Mesenchymal stem cell (in vitro differentiated cells and primary cell): ENCODE results near the gene TEAD1.

ENCODE experiments used
- DNase-seq: peaks from one replicate; pipeline ENCODE4 v3.0.0-alpha.2; 2013
- H2AFZ ChIP-seq: one replicate; pipeline ENCODE4 v1.6.1; 2013; ENCODE audit warnings: low read depth, mild to moderate bottlenecking, control low read depth, inconsistent platforms, low read length, moderate library complexity
- H2AK5ac ChIP-seq: 2 replicates; pipeline ENCODE4 v1.6.1; 2013; ENCODE audit warnings: low read length, moderate library complexity, mild to moderate bottlenecking, inconsistent platforms; ENCODE audit not compliant: severe bottlenecking
- H2BK120ac ChIP-seq: one replicate; pipeline ENCODE4 v1.6.1; 2013; ENCODE audit warnings: low read depth, mild to moderate bottlenecking, inconsistent platforms, low read length, moderate library complexity
- H2BK12ac ChIP-seq, 2 experiments: one replicate each; pipeline ENCODE4 v1.6.1; 2013; ENCODE audit warnings: inconsistent platforms in 2 of 2, low read length in 2 of 2, mild to moderate bottlenecking in 2 of 2, moderate library complexity in 2 of 2, control low read depth in 1 of 2
- H2BK15ac ChIP-seq: one replicate; pipeline ENCODE4 v1.6.1; 2013; ENCODE audit warnings: mild to moderate bottlenecking, low read depth, inconsistent platforms; ENCODE audit not compliant: poor library complexity, severe bottlenecking
- H2BK5ac ChIP-seq: 2 replicates; pipeline ENCODE4 v1.6.1; 2013; ENCODE audit warnings: low read depth, mild to moderate bottlenecking, low read length, control low read depth, inconsistent platforms; ENCODE audit not compliant: poor library complexity, severe bottlenecking
- H3K14ac ChIP-seq, 2 experiments: one replicate each; pipeline ENCODE4 v1.6.1; 2013; ENCODE audit warnings: inconsistent platforms in 2 of 2, low read length in 2 of 2, control low read depth in 1 of 2, mild to moderate bottlenecking in 1 of 2, moderate library complexity in 1 of 2
- H3K18ac ChIP-seq, 2 experiments: one replicate each; pipeline ENCODE4 v1.6.1; 2013; ENCODE audit warnings: inconsistent platforms in 2 of 2, low read length in 2 of 2, control low read depth in 1 of 2, low read depth in 1 of 2, mild to moderate bottlenecking in 1 of 2
- H3K23ac ChIP-seq, 2 experiments: one replicate each; pipeline ENCODE4 v1.6.1; 2013; ENCODE audit warnings: inconsistent platforms in 2 of 2, low read length in 2 of 2, mild to moderate bottlenecking in 2 of 2, moderate library complexity in 2 of 2, control low read depth in 1 of 2
- H3K27ac ChIP-seq: 2 replicates; pipeline ENCODE4 v1.5.1; 2013; ENCODE audit warnings: mild to moderate bottlenecking, moderate library complexity, low read length, control low read depth, inconsistent platforms; ENCODE audit not compliant: poor library complexity, severe bottlenecking
- H3K27me3 ChIP-seq, 2 experiments: 2 replicates each; pipeline versions ENCODE4 v1.6.1 to v1.7.0; 2013; ENCODE audit warnings: low read length in 2 of 2, mild to moderate bottlenecking in 2 of 2, moderate library complexity in 2 of 2, control low read depth in 1 of 2, inconsistent platforms in 1 of 2; ENCODE audit not compliant: control insufficient read depth in 1 of 2, insufficient read depth in 1 of 2
- H3K36me3 ChIP-seq, 2 experiments: 2 replicates each; pipeline versions ENCODE4 v1.6.1 to v1.7.0; 2013; ENCODE audit warnings: low read length in 2 of 2, control low read depth in 1 of 2, inconsistent platforms in 1 of 2, low read depth in 1 of 2, mild to moderate bottlenecking in 1 of 2; ENCODE audit not compliant: insufficient read depth in 2 of 2, control insufficient read depth in 1 of 2
- H3K4ac ChIP-seq, 2 experiments: one replicate each; pipeline ENCODE4 v1.6.1; 2013; ENCODE audit warnings: inconsistent platforms in 2 of 2, low read length in 2 of 2, mild to moderate bottlenecking in 2 of 2, moderate library complexity in 2 of 2, control low read depth in 1 of 2, low read depth in 1 of 2
- H3K4me1 ChIP-seq: 2 replicates; pipeline ENCODE4 v1.6.1; 2013; ENCODE audit warnings: low read depth, low read length, control low read depth; ENCODE audit not compliant: control insufficient read depth, insufficient read depth
- H3K4me2 ChIP-seq: 2 replicates; pipeline ENCODE4 v1.6.1; 2013; ENCODE audit warnings: low read length, mild to moderate bottlenecking, inconsistent platforms; ENCODE audit not compliant: poor library complexity, severe bottlenecking
- H3K4me3 ChIP-seq, 2 experiments: 2 replicates each; pipeline versions ENCODE4 v1.5.1 to v1.7.0; 2013; ENCODE audit warnings: low read length in 2 of 2, mild to moderate bottlenecking in 2 of 2, control low read depth in 1 of 2, low read depth in 1 of 2; ENCODE audit not compliant: insufficient read depth in 1 of 2
- H3K79me1 ChIP-seq: replicated peaks from 2 replicates; pipeline ENCODE4 v1.6.1; 2013; ENCODE audit warnings: mild to moderate bottlenecking, control low read depth, low read length, inconsistent platforms; ENCODE audit not compliant: poor library complexity, severe bottlenecking
- H3K9ac ChIP-seq: 2 replicates; pipeline ENCODE4 v1.7.0; 2013; ENCODE audit warnings: mild to moderate bottlenecking, low read length, moderate library complexity
- H3K9me3 ChIP-seq: 2 replicates; pipeline ENCODE4 v1.7.0; 2013; ENCODE audit warnings: mild to moderate bottlenecking, low read length; ENCODE audit not compliant: control insufficient read depth
- H4K8ac ChIP-seq: one replicate; pipeline ENCODE4 v1.6.1; 2013; ENCODE audit warnings: inconsistent platforms, mild to moderate bottlenecking, low read length, moderate library complexity
- H4K91ac ChIP-seq: one replicate; pipeline ENCODE4 v1.6.1; 2013; ENCODE audit warnings: mild to moderate bottlenecking, low read length, inconsistent platforms
- WGBS: methylation state at CpG from one replicate; pipeline ENCODE4 v1.1.7; 2013; ENCODE audit warnings: mixed read lengths; 5-methylcytosine and 5-hydroxymethylcytosine counted together

The TEAD1 gene

GRCh38 chr11:12792590-12792989, 118.4 kb downstream of the TEAD1 start:
- Histone ChIP-seq H2BK120ac (no peak overlapping the region), H3K18ac (no peak overlapping the region), H3K23ac (no peak overlapping the region), H4K8ac (no peak overlapping the region), H2AFZ (no peak overlapping the region), H3K9me3 (no peaks in the 10 kb centered on the region), H3K27me3 (no peaks in the 10 kb centered on the region), H3K9ac (no peak overlapping the region), H3K27ac (no peak overlapping the region), H2BK15ac (no peak overlapping the region), H2BK12ac (no peak overlapping the region), H3K4ac (no peak overlapping the region), H2AK5ac (no peak overlapping the region), H2BK5ac (no peak overlapping the region), H3K4me3 (no peak overlapping the region), H3K36me3 (peaks cover 4 to 24% of the 10 kb centered on the region in 2 experiments), H3K4me1 (peaks cover 12% of the 10 kb centered on the region), H3K79me1 (peaks cover 24% of the 10 kb centered on the region), H3K4me2 (no peak overlapping the region), H3K14ac (no peak overlapping the region), H4K91ac (no peak overlapping the region)
- 100% methylated on average over 2 of the region's 2 CpGs for WGBS
- no peak for DNase-seq

DNA sequence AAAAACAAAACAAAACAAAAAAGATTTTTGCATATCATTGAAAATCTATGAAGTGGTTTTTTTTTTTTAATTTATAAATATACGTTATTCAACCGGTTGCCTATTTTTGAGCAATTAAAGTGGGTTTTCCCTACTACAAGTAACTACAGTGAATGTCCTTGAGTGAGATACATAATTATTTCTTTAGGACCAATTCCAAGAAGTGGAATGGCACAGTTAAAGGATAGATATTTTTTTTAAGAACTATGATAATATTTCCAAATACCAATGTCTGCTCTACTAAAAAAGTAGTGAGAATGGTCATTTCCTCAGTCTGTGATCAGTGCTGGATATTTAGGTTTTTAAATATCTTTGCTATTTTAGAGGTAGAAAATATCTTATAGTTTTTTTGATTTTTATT, 118.8 kb downstream of the TEAD1 start:
- Histone ChIP-seq H3K27me3 (no peaks in the 10 kb centered on the region), H3K4me3 (no peak overlapping the region), H4K91ac (no peak overlapping the region), H3K4ac (no peak overlapping the region), H2AK5ac (no peak overlapping the region), H2BK120ac (no peak overlapping the region), H3K18ac (no peak overlapping the region), H3K36me3 (peaks cover 4 to 24% of the 10 kb centered on the region in 2 experiments), H2BK5ac (no peak overlapping the region), H3K79me1 (peaks cover 24% of the 10 kb centered on the region), H2AFZ (no peak overlapping the region), H4K8ac (no peak overlapping the region), H2BK12ac (no peak overlapping the region), H3K9ac (no peak overlapping the region), H3K9me3 (no peaks in the 10 kb centered on the region), H3K27ac (no peak overlapping the region), H3K23ac (no peak overlapping the region), H3K4me2 (no peak overlapping the region), H2BK15ac (no peak overlapping the region), H3K14ac (no peak overlapping the region), H3K4me1 (peaks cover 12% of the 10 kb centered on the region)
- WGBS = 100% methylated on average over 1 of the region's 2 CpGs
- DNase-seq = no peak

GRCh38 chr11:12793506-12793905, 119.3 kb downstream of the TEAD1 start:
- Histone ChIP-seq H3K36me3 (peaks cover 4 to 26% of the 10 kb centered on the region in 2 experiments), H2BK120ac (no peak overlapping the region), H2AK5ac (no peak overlapping the region), H4K91ac (no peak overlapping the region), H2BK12ac (no peak overlapping the region), H4K8ac (no peak overlapping the region), H3K27me3 (no peaks in the 10 kb centered on the region), H3K4me2 (no peak overlapping the region), H3K4me1 (peaks cover 12% of the 10 kb centered on the region), H2AFZ (no peak overlapping the region), H3K4me3 (no peak overlapping the region), H2BK15ac (no peak overlapping the region), H2BK5ac (no peak overlapping the region), H3K18ac (no peak overlapping the region), H3K27ac (no peak overlapping the region), H3K79me1 (peaks cover 24% of the 10 kb centered on the region), H3K23ac (no peak overlapping the region), H3K9me3 (no peaks in the 10 kb centered on the region), H3K9ac (no peak overlapping the region), H3K4ac (no peak overlapping the region), H3K14ac (no peak overlapping the region)
- WGBS = 92% methylated on average over 2 of the region's 2 CpGs
- DNase-seq = no peak

DNA sequence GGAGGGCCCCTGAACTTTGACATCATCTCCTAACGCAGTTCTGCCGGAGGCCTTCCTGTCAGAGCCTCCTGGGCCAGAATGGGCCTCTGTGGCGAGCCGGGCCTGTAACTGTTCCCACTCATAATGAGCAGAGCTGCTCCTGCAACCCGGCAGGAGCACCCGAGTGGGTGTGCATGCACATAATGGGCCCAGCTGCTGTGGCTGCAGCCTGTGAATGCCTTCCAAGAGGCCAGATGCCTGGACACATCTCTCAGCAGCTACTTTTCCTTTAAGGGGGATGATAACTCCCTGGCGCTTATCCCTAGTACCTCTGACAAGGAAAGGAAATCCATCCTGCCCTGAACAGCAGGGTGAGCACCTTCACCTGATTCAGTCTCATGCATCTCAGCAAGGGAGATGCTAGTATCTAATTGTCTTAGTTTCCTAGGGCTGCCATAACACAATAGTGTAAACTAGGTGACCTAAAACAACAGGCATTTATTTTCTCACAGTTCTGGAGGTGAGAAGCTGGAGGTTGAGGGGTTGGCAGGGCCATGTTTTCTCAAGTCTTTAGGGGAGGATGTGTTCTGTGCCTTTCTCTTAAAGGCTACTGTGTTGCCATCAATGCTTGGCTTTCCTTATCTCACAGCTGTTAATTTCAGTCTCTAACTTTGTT, 120.5 kb downstream of the TEAD1 start:
- no peak overlapping the region for H4K8ac ChIP-seq
- peaks cover 4 to 29% of the 10 kb centered on the region in 2 experiments for H3K36me3 ChIP-seq
- no peak overlapping the region for H3K4ac ChIP-seq
- H3K4me3 ChIP-seq = no peak overlapping the region
- no peak overlapping the region for H2AFZ ChIP-seq
- no peak for DNase-seq
- H2BK5ac ChIP-seq = no peak overlapping the region
- H3K9ac ChIP-seq = no peak overlapping the region
- no peak overlapping the region for H3K4me2 ChIP-seq
- no peak overlapping the region for H2AK5ac ChIP-seq
- H3K27ac ChIP-seq = no peak overlapping the region
- no peak overlapping the region for H2BK120ac ChIP-seq
- H3K9me3 ChIP-seq = no peaks in the 10 kb centered on the region
- H3K14ac ChIP-seq = no peak overlapping the region
- no peaks in the 10 kb centered on the region for H3K27me3 ChIP-seq
- H3K18ac ChIP-seq = no peak overlapping the region
- 78% methylated on average over 7 of the region's 7 CpGs for WGBS
- H2BK15ac ChIP-seq = no peak overlapping the region
- H4K91ac ChIP-seq = no peak overlapping the region
- H3K23ac ChIP-seq = no peak overlapping the region
- H2BK12ac ChIP-seq = no peak overlapping the region
- H3K79me1 ChIP-seq = peaks cover 22% of the 10 kb centered on the region
- H3K4me1 ChIP-seq = peaks cover 9% of the 10 kb centered on the region
